ENCODE data around the gene ACACA.
A peak's percentile ranks its signal among the peaks of the same experiment; 100 is the strongest.

Gene ACACA

DNA sequence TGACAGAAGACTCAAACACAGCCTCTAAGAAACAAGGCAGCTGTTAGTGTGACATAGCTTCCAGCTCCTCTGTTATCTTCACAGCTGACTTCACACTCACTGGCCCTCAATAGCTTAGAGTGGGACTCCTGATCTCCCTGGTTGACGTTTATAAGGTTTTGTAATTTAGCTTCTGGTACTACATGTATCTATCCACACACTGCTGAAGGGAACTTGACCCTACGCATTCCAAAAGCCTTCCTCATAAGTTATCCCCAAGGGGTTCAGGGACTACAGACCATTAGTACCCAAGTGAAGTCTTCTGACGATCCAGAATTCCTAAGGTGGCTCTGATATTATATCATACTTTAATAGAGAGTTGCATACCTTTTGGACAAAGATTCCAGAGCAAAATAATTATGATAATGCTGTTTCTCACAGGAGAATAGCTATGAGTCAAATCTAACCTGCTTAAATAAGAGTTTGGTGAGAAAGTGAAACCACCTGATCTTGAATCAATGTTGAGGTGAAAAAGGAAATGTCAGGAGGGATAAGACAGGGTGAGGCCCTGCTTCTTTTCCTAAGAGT is 14.5 kb downstream of the ACACA start:
- peak; percentile 43 for DNase-seq (ENCODE audit: low read depth)
- no peak for TF ChIP-seq CTCF (IDR thresholded peaks at IDR 0.05; ENCODE audit: insufficient read depth, low read depth, low read length, missing control alignments)
- H3K4me3 ChIP-seq (ENCODE audit: low read length) = no peak overlapping the region

- H3K4me3 ChIP-seq (ENCODE audit: low read length) = no peak overlapping the region
- TF ChIP-seq CTCF (IDR thresholded peaks at IDR 0.05; ENCODE audit: insufficient read depth, low read depth, low read length, missing control alignments) = no peak
- DNase-seq (ENCODE audit: low read depth) = peak; percentile 10
Observed at GRCh38 chr17:37391146-37391545, 15.5 kb downstream of the ACACA start.

GRCh38 chr17:37389160-37389559 is 17.5 kb downstream of the ACACA start:
- no peak for DNase-seq (ENCODE audit: low read depth)
- no peak overlapping the region for H3K4me3 ChIP-seq (ENCODE audit: low read length)
- TF ChIP-seq CTCF (IDR thresholded peaks at IDR 0.05; ENCODE audit: insufficient read depth, low read depth, low read length, missing control alignments) = no peak

DNA sequence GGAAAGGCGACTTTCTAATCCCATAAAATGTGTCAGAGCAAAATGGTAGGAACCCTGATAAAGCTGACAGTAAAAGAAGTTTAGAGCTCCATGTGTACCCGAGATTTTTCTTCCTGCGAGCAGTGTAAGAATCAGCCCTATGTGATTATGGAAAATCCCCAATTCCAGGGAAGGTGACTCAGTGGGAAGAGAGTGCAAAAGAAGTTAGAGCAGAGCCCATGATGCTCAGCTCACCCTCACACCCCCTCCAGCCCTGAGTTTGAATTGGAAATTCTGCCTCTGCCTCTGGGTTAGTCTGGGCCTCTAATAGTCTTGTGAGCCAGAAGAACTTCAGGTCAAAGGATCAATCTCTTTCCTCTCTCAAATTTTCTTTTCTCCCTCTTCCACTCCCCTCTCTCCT is 18.4 kb downstream of the ACACA start:
- TF ChIP-seq CTCF (IDR thresholded peaks at IDR 0.05; ENCODE audit: insufficient read depth, low read depth, low read length, missing control alignments) = no peak
- DNase-seq (ENCODE audit: low read depth) = peak; percentile 45
- no peak overlapping the region for H3K4me3 ChIP-seq (ENCODE audit: low read length)

DNA sequence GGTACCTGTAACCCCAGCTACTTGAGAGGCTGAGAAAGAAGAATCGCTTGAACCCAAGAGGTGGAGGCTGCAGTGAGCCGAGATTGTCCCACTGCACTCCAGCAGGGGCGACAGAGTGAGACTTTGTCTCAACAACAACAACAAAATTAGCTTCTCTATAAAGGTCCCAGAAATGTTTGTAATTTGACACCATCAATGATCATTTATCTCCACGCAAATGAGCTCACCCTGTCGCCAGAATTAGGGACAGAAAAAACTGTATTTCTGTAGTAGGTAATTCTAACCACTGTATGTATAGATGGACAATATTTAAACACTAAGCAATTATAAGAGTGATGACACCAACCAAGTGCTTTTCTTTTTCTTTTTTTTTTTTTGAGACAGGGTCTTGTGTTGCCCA is 20.2 kb downstream of the ACACA start:
- no peak for DNase-seq (ENCODE audit: low read depth)
- TF ChIP-seq CTCF (IDR thresholded peaks at IDR 0.05; ENCODE audit: insufficient read depth, low read depth, low read length, missing control alignments) = no peak
- no peak overlapping the region for H3K4me3 ChIP-seq (ENCODE audit: low read length)

DNA sequence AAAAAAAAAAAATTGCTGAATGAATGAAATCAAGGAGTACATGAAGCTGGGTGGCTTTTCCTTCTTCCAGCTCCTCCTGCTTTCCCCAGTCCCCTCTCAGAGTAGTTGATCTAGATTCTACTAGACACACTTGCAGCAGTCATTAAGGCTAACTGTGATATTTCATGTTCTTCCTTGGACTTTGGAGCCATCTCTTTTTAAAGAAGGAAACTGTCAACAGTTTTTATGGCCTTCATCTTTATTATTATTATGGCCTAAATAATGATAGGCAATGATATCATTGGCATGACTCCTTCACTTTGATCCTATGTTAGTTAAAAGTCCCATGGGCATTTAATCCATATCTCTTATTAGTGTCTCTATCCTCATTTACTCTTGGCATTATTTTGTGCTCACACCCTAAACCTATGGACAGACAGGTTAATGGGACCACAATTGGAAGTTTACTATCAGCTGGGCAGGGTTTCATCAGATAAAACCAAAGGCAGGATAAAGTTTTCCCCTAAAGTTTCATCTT is 21.1 kb downstream of the ACACA start:
- no peak for DNase-seq (ENCODE audit: low read depth)
- TF ChIP-seq CTCF (IDR thresholded peaks at IDR 0.05; ENCODE audit: insufficient read depth, low read depth, low read length, missing control alignments) = no peak

DNA sequence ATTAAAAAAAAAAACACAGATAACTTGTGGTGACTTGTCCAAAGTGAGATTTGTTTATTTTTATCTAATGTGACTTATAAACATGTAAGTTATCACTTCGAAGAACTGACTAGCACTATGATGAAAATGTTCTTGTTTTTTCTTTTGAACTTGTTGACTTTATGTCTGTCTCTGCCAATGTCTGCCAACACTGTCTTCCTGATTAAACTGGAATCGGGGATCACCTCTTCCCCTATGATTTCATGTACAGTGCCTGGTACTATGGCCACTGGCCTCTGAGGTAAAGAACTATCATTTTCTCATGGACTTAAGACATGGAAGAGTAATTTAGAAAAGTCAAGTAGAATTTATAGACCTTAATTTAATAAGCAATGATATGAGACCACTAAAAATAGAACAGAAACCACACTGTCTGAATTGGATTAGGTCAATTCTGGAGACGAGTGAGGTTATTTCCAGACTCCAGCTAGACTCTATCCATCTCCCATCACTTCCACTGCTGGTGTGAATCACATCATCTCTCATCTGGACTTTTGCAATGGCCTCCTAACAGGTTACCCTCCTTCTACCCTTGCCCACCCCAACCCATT is 22.0 kb downstream of the ACACA start:
- DNase-seq (ENCODE audit: low read depth) = no peak

More for the DNA sequence above, 21.1 kb downstream of the ACACA start:
- no peak overlapping the region for H3K4me3 ChIP-seq (ENCODE audit: low read length)

More for the DNA sequence above, 22.0 kb downstream of the ACACA start:
- no peak for TF ChIP-seq CTCF (IDR thresholded peaks at IDR 0.05; ENCODE audit: insufficient read depth, low read depth, low read length, missing control alignments)
- H3K4me3 ChIP-seq (ENCODE audit: low read length) = no peak overlapping the region

Data from epithelial cell of esophagus (primary cell).